ENCODE data around the gene ST8SIA1.

ST8SIA1 gene

DNA sequence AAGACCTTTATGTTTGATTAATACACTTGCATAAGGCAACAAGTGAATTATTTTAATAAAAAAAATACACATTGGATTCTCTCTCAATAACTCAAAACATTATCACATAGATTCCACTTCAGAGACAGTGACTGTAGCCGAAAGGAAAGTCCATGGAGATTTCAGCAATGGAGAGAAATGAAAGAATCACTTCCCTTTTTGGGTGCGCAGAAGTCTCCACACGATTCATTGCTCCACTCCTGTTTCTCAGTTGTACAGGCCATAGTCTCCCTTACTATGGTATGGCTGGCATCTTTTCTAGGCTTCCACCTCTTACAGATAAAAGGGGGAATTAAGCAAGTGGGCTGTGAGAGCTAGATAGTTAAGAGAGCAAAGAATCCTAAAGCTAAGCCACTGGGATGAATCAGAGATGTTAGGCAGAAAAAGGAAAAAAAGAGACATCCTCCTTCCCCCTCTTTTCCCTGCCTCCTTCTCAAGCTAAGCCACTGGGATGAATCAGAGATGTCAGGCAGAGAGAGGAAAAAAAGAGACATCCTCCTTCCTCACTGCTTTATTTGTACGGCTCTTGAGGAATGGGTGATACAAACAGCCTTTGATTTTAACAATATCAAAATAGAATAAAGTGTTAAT, 16.3 kb downstream of the ST8SIA1 start:
- Histone ChIP-seq H3K9me3 (ENCODE audit: control insufficient read depth, insufficient read depth, low read depth, low read length) (no peaks in the 10 kb centered on the region), H3K4me1 (ENCODE audit: control insufficient read depth, insufficient read depth, low read length) (no peaks in the 10 kb centered on the region), H3K36me3 (ENCODE audit: control insufficient read depth in 2 of 2, insufficient read depth in 1 of 2, low read length in 2 of 2) (no peaks in the 10 kb centered on the region), H3K4me3 (ENCODE audit: low read depth, low read length) (no peak overlapping the region), H3K27ac (ENCODE audit: extremely low read depth, low read depth, low read length) (no peak overlapping the region)
- TF ChIP-seq ZNF837 (tag by site-specific recombination; IDR thresholded peaks at IDR 0.05) (no peak), ZNF302 (tag by site-specific recombination; IDR thresholded peaks at IDR 0.05; ENCODE audit: low read depth) (no peak), ZFP37 (tag by site-specific recombination; IDR thresholded peaks at IDR 0.05) (no peak), FEZF1 (tag by site-specific recombination; IDR thresholded peaks at IDR 0.05) (no peak), ZNF133 (tag by site-specific recombination; IDR thresholded peaks at IDR 0.05) (no peak), GLI2 (tag by site-specific recombination; IDR thresholded peaks at IDR 0.05; ENCODE audit: borderline replicate concordance, low read depth) (no peak), ZNF391 (tag by site-specific recombination; IDR thresholded peaks at IDR 0.05; ENCODE audit: borderline replicate concordance, low read depth) (no peak), ZNF488 (tag by site-specific recombination; IDR thresholded peaks at IDR 0.05) (no peak), ZFP69B (tag by site-specific recombination; IDR thresholded peaks at IDR 0.05) (no peak), ZNF26 (tag by site-specific recombination; IDR thresholded peaks at IDR 0.05) (no peak), ZBTB48 (tag by site-specific recombination; IDR thresholded peaks at IDR 0.05) (no peak), ZNF658 (tag by site-specific recombination; IDR thresholded peaks at IDR 0.05) (no peak)
- TF ChIP-seq, protein P1, sequence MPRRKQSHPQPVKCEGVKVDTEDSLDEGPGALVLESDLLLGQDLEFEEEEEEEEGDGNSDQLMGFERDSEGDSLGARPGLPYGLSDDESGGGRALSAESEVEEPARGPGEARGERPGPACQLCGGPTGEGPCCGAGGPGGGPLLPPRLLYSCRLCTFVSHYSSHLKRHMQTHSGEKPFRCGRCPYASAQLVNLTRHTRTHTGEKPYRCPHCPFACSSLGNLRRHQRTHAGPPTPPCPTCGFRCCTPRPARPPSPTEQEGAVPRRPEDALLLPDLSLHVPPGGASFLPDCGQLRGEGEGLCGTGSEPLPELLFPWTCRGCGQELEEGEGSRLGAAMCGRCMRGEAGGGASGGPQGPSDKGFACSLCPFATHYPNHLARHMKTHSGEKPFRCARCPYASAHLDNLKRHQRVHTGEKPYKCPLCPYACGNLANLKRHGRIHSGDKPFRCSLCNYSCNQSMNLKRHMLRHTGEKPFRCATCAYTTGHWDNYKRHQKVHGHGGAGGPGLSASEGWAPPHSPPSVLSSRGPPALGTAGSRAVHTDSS (tag by site-specific recombination; IDR thresholded peaks at IDR 0.05): no peak
- ChIA-PET POLR2A (no interaction called here), CTCF (interaction anchor here (0.7 kb wide), 1 partner anchor 1644 kb away, joined by 3 read pairs; no protein-coding TSS in a partner anchor)

- TF ChIP-seq MYNN (tag by site-specific recombination; IDR thresholded peaks at IDR 0.05; ENCODE audit: borderline replicate concordance) (no peak), ZNF768 (tag by site-specific recombination; IDR thresholded peaks at IDR 0.05) (no peak), ZNF670 (tag by site-specific recombination; IDR thresholded peaks at IDR 0.05; ENCODE audit: low read depth) (no peak), ZNF248 (tag by site-specific recombination; IDR thresholded peaks at IDR 0.05) (no peak), ZNF843 (tag by site-specific recombination; IDR thresholded peaks at IDR 0.05) (no peak), ZNF777 (tag by site-specific recombination; IDR thresholded peaks at IDR 0.05; ENCODE audit: borderline replicate concordance) (no peak), KLF8 (tag by site-specific recombination; IDR thresholded peaks at IDR 0.05) (no peak), FEZF1 (tag by site-specific recombination; IDR thresholded peaks at IDR 0.05) (no peak), ZNF501 (tag by site-specific recombination; IDR thresholded peaks at IDR 0.05) (no peak), ZNF335 (tag by site-specific recombination; conservative IDR thresholded peaks at IDR 0.05) (no peak), ZNF677 (tag by site-specific recombination; IDR thresholded peaks at IDR 0.05) (no peak), ZNF266 (tag by site-specific recombination; IDR thresholded peaks at IDR 0.05; ENCODE audit: low read depth) (no peak), BCL11B (tag by site-specific recombination; IDR thresholded peaks at IDR 0.05; ENCODE audit: low read depth) (no peak), ZBTB48 (tag by site-specific recombination; IDR thresholded peaks at IDR 0.05) (no peak), HOXD13 (CRISPR knock-in tag; IDR thresholded peaks at IDR 0.05; ENCODE audit: borderline replicate concordance) (no peak), ZNF341 (tag by site-specific recombination; IDR thresholded peaks at IDR 0.05; ENCODE audit: low read depth) (no peak), ZNF239 (tag by site-specific recombination; IDR thresholded peaks at IDR 0.05) (no peak), ZIC2 (tag by site-specific recombination; IDR thresholded peaks at IDR 0.05) (no peak)
- TF ChIP-seq, protein P2, sequence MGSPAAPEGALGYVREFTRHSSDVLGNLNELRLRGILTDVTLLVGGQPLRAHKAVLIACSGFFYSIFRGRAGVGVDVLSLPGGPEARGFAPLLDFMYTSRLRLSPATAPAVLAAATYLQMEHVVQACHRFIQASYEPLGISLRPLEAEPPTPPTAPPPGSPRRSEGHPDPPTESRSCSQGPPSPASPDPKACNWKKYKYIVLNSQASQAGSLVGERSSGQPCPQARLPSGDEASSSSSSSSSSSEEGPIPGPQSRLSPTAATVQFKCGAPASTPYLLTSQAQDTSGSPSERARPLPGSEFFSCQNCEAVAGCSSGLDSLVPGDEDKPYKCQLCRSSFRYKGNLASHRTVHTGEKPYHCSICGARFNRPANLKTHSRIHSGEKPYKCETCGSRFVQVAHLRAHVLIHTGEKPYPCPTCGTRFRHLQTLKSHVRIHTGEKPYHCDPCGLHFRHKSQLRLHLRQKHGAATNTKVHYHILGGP (tag by site-specific recombination; IDR thresholded peaks at IDR 0.05): no peak
- Histone ChIP-seq H3K9me3 (ENCODE audit: control insufficient read depth, insufficient read depth, low read depth, low read length) (no peaks in the 10 kb centered on the region), H3K4me1 (ENCODE audit: control insufficient read depth, insufficient read depth, low read length) (no peaks in the 10 kb centered on the region), H3K27ac (ENCODE audit: extremely low read depth, low read depth, low read length) (no peak overlapping the region), H3K4me3 (ENCODE audit: low read depth, low read length) (no peak overlapping the region), H3K36me3 (ENCODE audit: control insufficient read depth in 2 of 2, insufficient read depth in 1 of 2, low read length in 2 of 2) (no peaks in the 10 kb centered on the region)
- POLR2A ChIA-PET: no interaction called here
- CTCF ChIA-PET: no interaction called here
Observed at GRCh38 chr12:22313963-22314330, 20.6 kb downstream of the ST8SIA1 start.
